OCI-LY3 (cell line): Measurements from ENCODE around the gene CEACAM19.

Source experiments
- EZH2phosphoT487 ChIP-seq: fragments of 200-600 bp; shearing (Covaris generic); IDR thresholded peaks from 2 replicates; pipeline ENCODE4 v1.6.1; 2018; ENCODE audit warnings: antibody characterized with exemption, mixed run types, low read depth
- TF ChIP-seq, protein P1 (sequence below): fragments of 200-600, 300-600 bp; sonication (generic); IDR thresholded peaks from 2 replicates; pipeline ENCODE4 v1.5.1; 2014; ENCODE audit warnings: antibody characterized with exemption, low read length, low read depth

DNA sequence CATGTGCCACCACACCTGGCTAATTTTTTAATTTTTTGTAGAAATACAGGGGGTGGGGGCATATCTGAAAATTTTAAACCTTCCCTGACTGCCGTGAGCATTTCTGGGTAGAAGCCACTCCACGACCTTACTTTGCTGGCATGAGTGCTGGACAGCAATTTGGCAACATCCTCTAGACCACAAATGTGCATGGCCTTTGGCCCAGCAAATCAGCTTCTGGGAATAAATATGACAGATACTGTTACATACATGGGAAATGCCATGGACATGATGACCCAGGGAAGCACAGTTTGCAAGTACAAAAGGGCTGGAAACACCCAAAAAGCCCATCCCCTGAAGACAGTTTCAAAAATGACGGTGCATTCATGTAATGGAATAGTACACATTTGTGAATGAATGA, 30.8 kb upstream of the CEACAM19 start:
- no peak for TF ChIP-seq EZH2phosphoT487
- TF ChIP-seq, protein P1, sequence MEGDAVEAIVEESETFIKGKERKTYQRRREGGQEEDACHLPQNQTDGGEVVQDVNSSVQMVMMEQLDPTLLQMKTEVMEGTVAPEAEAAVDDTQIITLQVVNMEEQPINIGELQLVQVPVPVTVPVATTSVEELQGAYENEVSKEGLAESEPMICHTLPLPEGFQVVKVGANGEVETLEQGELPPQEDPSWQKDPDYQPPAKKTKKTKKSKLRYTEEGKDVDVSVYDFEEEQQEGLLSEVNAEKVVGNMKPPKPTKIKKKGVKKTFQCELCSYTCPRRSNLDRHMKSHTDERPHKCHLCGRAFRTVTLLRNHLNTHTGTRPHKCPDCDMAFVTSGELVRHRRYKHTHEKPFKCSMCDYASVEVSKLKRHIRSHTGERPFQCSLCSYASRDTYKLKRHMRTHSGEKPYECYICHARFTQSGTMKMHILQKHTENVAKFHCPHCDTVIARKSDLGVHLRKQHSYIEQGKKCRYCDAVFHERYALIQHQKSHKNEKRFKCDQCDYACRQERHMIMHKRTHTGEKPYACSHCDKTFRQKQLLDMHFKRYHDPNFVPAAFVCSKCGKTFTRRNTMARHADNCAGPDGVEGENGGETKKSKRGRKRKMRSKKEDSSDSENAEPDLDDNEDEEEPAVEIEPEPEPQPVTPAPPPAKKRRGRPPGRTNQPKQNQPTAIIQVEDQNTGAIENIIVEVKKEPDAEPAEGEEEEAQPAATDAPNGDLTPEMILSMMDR = no peak
